HG03103 (cell line): Measurements from ENCODE around the gene VIPR2.
"Not testable (repeated sequence)": the region's sequence is repeated elsewhere in the genome, so short reads cannot be mapped to it uniquely, and the experiment has no call there.

Experiments used
- ATAC-seq: cut with Tn5 transposase; IDR thresholded peaks from one replicate; pipeline ENCODE4 v1.9.1; 2021; ENCODE audit warnings: low read depth; ENCODE audit not compliant: unreplicated experiment

VIPR2 gene

GRCh38 chr7:159140170-159140910 lies 4.3 kb downstream of the VIPR2 start:
- ATAC-seq, result no peak

DNA sequence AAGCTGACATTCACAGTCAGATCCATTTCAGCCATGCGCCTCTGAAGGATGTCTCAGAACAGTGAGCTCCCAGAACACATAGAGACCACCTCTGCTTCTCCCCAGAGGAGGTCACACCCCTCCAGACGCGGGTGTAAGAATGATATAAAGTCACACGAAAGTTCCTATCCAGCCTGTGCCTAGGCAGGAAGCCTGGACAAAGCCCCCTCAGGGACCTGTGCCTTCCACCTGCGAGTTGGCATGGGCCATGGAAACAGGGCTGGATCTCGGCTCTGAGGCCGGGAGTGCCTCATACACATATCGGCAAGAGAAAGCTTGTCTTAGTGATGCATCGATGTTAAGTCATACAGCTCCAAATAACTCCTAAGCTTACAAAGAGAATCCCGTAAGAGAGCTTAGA lies 5.0 kb downstream of the VIPR2 start:
- no peak for ATAC-seq

DNA sequence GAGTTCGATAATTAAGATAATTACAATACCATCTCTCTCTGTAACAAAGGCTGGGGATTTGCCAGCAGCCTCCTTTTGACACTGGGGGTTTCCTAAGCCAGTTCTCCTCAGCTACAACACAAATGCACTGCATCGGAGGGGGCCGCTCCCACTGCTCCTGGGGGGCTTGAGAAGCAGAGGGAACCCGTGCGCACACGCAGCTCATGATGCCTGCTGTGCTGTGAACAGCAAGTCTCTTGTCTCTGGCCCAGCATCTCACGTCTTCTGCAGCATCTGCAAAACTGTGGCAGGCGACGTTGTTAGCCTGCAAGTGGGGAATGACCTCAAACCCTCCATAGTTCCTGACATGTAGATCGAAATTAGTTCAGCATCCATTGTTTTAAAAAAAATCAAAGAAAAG lies 5.5 kb downstream of the VIPR2 start:
- no peak for ATAC-seq

DNA sequence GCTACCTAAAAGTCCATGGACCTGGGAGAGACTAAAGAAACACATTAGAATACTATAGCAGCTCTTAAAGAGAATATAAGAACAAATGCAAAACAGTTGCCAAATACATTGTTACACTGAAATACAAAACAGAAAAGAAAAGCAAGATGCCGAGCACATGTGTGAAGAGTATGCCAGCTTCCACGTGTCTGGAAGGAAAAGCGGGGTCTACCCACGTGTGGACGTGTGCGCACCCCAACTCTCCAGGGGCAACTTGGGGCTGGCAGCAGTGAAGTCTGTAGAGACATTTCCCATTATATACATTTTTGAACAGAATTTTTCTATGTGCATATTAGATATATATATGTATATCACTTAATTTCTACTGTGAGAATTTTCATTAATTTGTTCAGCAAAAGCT lies 6.2 kb downstream of the VIPR2 start:
- ATAC-seq, result no peak

GRCh38 chr7:159137906-159138305 lies 6.8 kb downstream of the VIPR2 start:
- no peak for ATAC-seq

DNA sequence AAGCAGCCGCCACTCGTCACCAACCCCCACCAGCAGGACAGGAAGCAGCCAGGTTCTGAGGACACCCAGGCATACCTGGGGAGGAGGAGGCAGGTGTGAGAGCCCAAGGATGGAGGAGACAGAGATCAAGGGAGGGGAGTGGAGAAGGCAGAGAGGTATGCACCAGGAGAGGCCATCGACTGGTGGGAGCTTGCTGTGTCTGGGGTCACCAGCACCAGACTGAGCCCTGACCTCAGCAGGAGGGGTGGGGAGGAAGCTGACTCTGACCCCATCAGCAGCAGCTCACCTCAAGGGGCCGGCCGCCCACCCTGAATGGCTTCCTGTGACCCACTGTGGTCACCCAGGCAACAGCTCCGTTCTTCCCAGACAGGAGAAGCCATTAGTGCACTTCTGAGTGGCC lies 7.8 kb downstream of the VIPR2 start:
- ATAC-seq, result no peak

DNA sequence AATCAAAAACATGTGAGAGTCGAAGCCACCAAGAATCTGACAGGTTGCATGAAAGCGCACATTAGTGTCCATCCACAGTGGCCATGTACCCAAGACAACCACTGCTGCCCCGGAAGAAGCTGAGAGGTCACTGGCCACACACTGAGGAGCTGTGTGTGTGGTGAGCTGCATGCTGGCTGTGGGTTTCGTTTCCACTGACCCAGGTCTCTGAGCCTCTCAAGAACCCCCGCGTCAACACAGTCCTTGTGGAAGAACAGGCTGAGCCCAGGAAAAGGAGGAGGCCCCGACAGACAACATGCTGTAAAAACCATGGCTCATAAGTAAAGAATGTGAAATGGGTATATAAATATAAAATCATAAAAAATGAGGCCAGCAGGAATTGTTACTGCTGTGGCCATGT lies 8.2 kb downstream of the VIPR2 start:
- ATAC-seq, result no peak

DNA sequence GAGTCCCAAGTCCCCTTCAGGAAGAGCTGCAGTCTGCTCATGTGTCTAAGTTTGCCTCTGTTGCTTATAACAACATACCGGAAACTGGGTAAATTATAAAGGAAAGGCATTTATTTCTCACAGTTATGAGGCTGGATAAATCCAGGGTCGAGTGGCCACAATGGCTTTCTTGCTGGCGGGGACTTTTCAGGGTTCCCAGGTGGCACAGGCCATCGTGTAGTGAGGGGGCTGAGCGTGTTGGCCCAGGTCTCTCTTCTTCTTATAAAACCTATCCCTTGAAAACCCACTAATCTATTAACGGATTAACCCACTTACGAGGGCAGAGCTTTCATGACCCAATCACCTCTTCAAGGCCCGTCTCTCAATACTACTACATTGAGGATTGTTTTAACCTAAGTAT lies 8.7 kb downstream of the VIPR2 start:
- no peak for ATAC-seq

DNA sequence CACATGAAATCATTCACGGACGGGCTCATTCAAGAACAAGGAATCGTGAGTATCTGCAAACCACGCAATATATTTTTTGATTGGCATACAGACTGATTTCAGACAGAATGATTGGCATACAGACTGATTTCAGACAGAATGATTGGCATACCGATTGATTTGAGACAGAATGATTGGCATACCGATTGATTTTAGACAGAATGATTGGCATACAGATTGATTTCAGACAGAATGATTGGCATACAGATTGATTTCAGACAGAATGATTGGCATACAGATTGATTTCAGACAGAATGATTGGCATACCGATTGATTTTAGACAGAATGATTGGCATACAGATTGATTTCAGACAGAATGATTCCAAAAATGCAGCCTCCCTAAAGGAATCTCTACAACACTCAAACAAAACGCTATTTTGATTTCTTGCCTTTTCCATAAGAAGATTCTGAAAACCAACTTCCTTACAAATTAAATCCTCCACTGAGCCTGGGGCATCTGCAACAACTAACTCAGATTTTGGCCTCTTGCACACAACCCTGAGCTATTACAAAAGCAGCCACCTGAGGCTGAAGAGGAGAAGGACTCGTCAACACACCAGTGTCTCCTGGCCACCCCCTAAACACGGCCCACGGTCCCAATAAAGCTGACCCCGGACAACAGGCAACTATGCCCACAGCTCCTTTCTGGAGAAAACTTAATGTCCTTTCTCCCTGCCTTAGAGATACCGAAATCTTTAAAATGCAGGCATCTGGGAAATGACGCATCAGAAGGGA lies 11.8 kb downstream of the VIPR2 start:
- ATAC-seq, result not testable (repeated sequence)

DNA sequence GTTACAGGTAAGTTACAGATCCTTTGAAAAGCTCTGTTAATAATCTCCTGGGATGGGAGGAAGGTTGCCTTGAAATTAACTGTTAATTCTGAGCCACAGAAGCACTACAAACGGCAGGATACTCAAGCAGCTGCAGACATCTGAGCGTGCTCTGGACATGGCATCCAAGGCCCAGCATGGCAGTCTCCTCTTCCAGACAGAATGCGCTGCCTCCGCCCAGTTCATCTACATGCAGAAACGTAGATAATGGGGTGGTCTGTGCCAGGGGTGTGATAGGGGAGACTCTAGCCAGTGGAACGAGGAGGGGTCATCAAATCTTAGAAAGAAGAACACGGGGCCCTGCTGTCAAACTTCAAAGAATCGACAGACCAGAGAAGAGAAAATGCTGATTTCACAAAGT lies 13.8 kb downstream of the VIPR2 start:
- ATAC-seq, result no peak

GRCh38 chr7:159130199-159130775 lies 14.4 kb downstream of the VIPR2 start:
- ATAC-seq, result no peak

DNA sequence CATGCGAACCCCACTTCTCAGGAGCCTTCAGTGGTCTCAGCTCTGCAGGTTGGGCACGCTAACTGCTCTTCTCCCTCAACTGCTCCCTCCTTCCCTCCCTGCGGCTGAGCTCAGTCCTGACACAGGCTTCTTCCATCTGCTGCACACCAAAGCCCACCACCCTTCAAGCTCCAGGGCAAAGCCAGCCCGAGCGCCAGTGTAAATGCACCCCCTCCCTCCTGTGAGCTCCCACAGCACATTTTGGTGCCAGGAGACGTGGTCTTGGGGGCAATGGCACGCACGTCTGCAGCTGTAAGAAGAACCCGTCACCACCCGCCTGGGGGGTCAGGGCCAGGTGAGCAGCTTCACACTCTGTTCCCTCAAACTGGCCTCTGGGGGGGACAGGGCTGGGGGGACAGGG lies 15.9 kb downstream of the VIPR2 start:
- ATAC-seq, result no peak

DNA sequence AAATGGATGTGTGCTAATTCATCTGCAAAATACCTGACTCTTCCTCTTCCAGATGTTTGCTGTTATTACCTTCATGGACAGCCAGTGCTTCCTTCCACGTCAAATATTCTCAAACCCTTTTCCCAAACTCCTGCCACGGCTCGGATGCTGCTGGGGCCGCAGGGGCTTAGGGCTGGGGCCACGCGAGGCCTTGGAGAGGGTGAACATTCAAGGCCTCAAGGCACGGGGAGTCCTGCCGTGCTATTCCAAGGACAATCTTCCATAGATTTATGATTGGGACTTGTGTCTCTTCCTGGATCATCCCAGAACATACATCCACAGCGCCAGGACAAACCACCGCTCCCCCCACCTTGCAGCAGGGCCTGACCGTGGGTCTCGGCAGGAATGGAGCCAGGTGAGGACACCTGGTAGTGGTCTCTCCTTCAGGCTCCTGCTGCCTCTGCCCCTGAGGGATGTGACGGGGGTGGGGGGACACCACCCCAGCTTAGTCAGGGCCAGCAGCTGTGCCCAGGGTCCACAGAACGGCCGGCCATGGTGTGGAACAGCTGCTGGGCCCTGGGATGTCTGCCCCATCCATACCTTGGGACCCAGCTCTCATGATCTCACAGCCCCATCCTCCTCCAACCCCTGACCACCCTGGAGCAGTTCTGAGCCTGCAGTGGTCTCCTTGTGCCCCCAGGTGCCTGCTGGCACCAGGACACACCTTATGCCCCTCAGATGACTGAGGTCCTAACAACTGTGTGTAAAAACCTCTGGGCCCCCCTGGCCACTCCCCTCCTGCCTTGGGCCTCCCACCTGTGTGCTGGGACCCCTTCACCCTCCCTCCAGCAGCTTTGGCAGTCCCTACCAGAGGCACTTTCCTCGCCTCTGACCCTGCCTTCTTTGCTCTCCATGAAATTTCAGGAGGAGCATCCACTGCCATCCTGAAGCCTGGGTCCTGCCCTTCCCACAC lies 16.7 kb downstream of the VIPR2 start:
- no peak for ATAC-seq

- no peak for ATAC-seq
Observed at GRCh38 chr7:159126311-159127260, 18.1 kb downstream of the VIPR2 start.

- ATAC-seq, result no peak
Observed at GRCh38 chr7:159125955-159126270, 18.8 kb downstream of the VIPR2 start.

DNA sequence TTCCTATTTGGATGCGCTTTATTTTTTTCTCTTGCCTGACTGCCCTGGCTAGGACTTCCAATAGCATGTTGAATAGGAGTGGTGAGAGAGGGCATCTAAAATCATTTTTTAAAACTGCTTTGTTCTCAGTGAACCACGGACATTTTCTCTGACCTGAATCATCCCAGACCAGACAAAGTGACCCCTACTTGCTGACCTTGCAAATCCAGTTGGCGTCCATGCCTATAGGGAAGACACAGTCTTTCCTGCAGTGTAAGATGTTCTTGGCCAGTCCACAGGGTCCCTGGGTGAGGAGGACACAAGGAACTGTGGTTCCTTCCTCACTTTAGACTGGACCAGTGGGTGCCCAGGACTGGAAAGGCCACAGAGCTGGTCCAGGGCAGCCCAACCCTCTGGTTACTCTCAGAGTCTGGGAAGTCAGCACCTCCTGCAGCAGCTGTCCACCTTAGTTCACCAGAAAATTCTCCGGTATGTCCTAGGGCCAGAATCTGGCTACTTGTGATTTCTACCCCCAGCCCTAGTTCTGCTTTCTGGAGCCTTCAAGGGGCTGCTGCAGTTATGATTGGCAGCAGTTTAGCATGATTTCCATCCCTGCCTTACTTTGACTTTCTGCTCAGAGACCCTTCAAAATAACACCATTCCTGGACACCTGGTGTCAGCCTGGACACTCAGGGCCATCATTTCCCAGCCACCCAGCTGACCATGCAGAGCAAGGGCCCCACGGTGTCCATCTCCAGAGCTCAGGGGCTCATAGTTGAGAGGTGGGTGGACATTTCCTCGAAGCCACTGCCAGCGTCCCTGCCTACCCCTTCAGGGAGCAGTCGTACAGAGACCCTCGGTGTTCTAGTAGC lies 19.3 kb downstream of the VIPR2 start:
- no peak for ATAC-seq

GRCh38 chr7:159123793-159124192 lies 20.9 kb downstream of the VIPR2 start:
- not testable (repeated sequence) for ATAC-seq

- ATAC-seq, result not testable (repeated sequence)
Observed at GRCh38 chr7:159123294-159123693, 21.4 kb downstream of the VIPR2 start.

DNA sequence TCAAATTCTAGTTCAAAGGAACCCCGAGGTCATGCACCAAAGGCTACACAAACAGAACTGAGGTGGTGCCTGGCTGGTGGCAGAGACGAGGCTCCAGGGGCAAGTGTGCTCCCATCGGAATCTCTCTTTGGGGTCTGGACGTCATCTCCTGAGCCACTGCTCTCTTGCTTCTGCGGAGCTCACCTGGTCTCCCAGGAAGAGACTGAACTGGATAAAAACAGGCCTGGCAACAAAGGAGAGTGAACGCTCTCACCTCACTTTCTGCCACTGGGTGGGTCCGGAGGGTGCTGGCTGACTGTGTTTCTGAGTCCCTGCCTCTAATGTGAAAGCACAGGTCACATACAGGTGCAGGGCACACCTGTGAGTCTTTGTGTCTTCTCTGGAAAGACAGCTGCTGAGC lies 22.4 kb downstream of the VIPR2 start:
- ATAC-seq, result no peak
